HepG2 (cell line): ENCODE results near the gene FUOM. TPM values are rescaled to one million over a fixed set of nuclear protein-coding genes. Genes with fewer than 3 reads are reported as not detected.

ENCODE experiments used
- BRCA1 ChIP-seq: sonication (generic); formaldehyde crosslinking; IDR thresholded peaks from 2 replicates; pipeline ENCODE4 v1.4.0; 2020; ENCODE audit warnings: missing genetic modification reagents
- CTCF ChIP-seq: sonication (generic); formaldehyde crosslinking; IDR thresholded peaks from 2 replicates; pipeline ENCODE4 v1.5.0; 2020; ENCODE audit warnings: mild to moderate bottlenecking, missing genetic modification reagents, moderate library complexity
- ELF3 ChIP-seq: IDR thresholded peaks from 2 replicates; pipeline ENCODE4 v1.6.1; 2016; ENCODE audit warnings: missing genetic modification reagents, missing compliant biosample characterization
- FOXA1 ChIP-seq, 2 experiments: fragments of 450-650 bp in 1 of 2; sonication (generic) in 1 of 2; formaldehyde crosslinking in 1 of 2; IDR thresholded peaks; 2 replicates each; pipeline versions ENCODE4 v1.4.0 to v1.6.1; 2016 to 2020; ENCODE audit warnings: missing genetic modification reagents in 1 of 2
- GATAD2A ChIP-seq: IDR thresholded peaks from 2 replicates; pipeline ENCODE4 v1.6.1; 2016
- HMGXB4 ChIP-seq, 2 experiments: sonication (generic) in 1 of 2; formaldehyde crosslinking in 1 of 2; IDR thresholded peaks; 2 replicates each; pipeline versions ENCODE4 v1.4.0 to v1.6.1; 2018 to 2020; ENCODE audit warnings: missing genetic modification reagents in 2 of 2, borderline replicate concordance in 1 of 2, low read depth in 1 of 2, mild to moderate bottlenecking in 1 of 2, missing biosample characterization in 1 of 2
- JARID2 ChIP-seq: sonication (generic); formaldehyde crosslinking; IDR thresholded peaks from 2 replicates; pipeline ENCODE4 v1.8.1; 2023; ENCODE audit warnings: missing genetic modification reagents, inconsistent platforms; ENCODE audit not compliant: insufficient replicate concordance
- LCORL ChIP-seq, 2 experiments: fragments of 450-650 bp in 1 of 2; sonication (generic) in 1 of 2; formaldehyde crosslinking in 1 of 2; IDR thresholded peaks; 2 replicates each; pipeline versions ENCODE4 v1.5.0 to v1.6.1; 2017 to 2020; ENCODE audit warnings: antibody characterized with exemption in 1 of 2, missing genetic modification reagents in 1 of 2
- MXI1 ChIP-seq: IDR thresholded peaks from 3 replicates; pipeline ENCODE4 v1.6.1; 2012; ENCODE audit warnings: low read depth, low read length, inconsistent platforms, borderline replicate concordance
- POLR2A ChIP-seq, 2 experiments: IDR thresholded peaks; 2 replicates each; pipeline ENCODE4 v1.6.1; 2011; ENCODE audit warnings: low read depth in 2 of 2, low read length in 2 of 2, mild to moderate bottlenecking in 1 of 2, moderate library complexity in 1 of 2; ENCODE audit not compliant: insufficient read depth in 1 of 2
- RFXAP ChIP-seq: sonication (generic); formaldehyde crosslinking; IDR thresholded peaks from 2 replicates; pipeline ENCODE4 v1.4.0; 2020; ENCODE audit warnings: missing genetic modification reagents, borderline replicate concordance
- SALL2 ChIP-seq: sonication (generic); formaldehyde crosslinking; IDR thresholded peaks from 2 replicates; pipeline ENCODE4 v1.8.1; 2023; ENCODE audit warnings: mild to moderate bottlenecking, missing genetic modification reagents, inconsistent platforms
- SAP130 ChIP-seq: IDR thresholded peaks from 2 replicates; pipeline ENCODE4 v1.6.1; 2016; ENCODE audit warnings: low read depth
- SIN3B ChIP-seq: fragments of 150-350 bp; IDR thresholded peaks from 2 replicates; pipeline ENCODE4 v1.6.1; 2014; ENCODE audit warnings: low read length
- SMC3 ChIP-seq: IDR thresholded peaks from 2 replicates; pipeline ENCODE4 v1.6.1; 2011; ENCODE audit warnings: low read length, improper control_type of control experiment
- SMYD3 ChIP-seq: sonication (generic); formaldehyde crosslinking; IDR thresholded peaks from 2 replicates; pipeline ENCODE4 v1.8.1; 2023; ENCODE audit warnings: mild to moderate bottlenecking, missing genetic modification reagents
- TBX2 ChIP-seq: sonication (generic); formaldehyde crosslinking; IDR thresholded peaks from 2 replicates; pipeline ENCODE4 v1.5.0; 2020; ENCODE audit warnings: missing genetic modification reagents, mild to moderate bottlenecking, borderline replicate concordance
- THAP7 ChIP-seq: sonication (generic); formaldehyde crosslinking; IDR thresholded peaks from 2 replicates; pipeline ENCODE4 v1.8.1; 2023; ENCODE audit warnings: mild to moderate bottlenecking, missing genetic modification reagents
- XRCC5 ChIP-seq: fragments of 200-400 bp; formaldehyde crosslinking; optimal IDR thresholded peaks from 2 replicates; pipeline ENCODE3; 2017; ENCODE audit warnings: mild to moderate bottlenecking, low read length
- ZFP36L1 ChIP-seq: sonication (generic); formaldehyde crosslinking; IDR thresholded peaks from 2 replicates; pipeline ENCODE4 v1.8.0; 2022; ENCODE audit warnings: mild to moderate bottlenecking, missing genetic modification reagents, moderate library complexity
- ZFP36L2 ChIP-seq: sonication (generic); formaldehyde crosslinking; IDR thresholded peaks from 2 replicates; pipeline ENCODE4 v1.4.0; 2020; ENCODE audit warnings: missing genetic modification reagents
- ZNF232 ChIP-seq: sonication (generic); formaldehyde crosslinking; IDR thresholded peaks from 2 replicates; pipeline ENCODE4 v1.4.0; 2020; ENCODE audit warnings: missing genetic modification reagents, borderline replicate concordance
- ZNF331 ChIP-seq: sonication (generic); formaldehyde crosslinking; IDR thresholded peaks from 2 replicates; pipeline ENCODE4 v1.4.0; 2020; ENCODE audit warnings: missing genetic modification reagents
- ZNF367 ChIP-seq: sonication (generic); formaldehyde crosslinking; IDR thresholded peaks from 2 replicates; pipeline ENCODE4 v1.4.0; 2020; ENCODE audit warnings: missing genetic modification reagents, borderline replicate concordance
- ZNF431 ChIP-seq: sonication (generic); formaldehyde crosslinking; IDR thresholded peaks from 2 replicates; pipeline ENCODE4 v1.9.0; 2022; ENCODE audit warnings: missing genetic modification reagents, low read depth, mild to moderate bottlenecking, borderline replicate concordance
- ZNF570 ChIP-seq: sonication (generic); formaldehyde crosslinking; IDR thresholded peaks from 2 replicates; pipeline ENCODE4 v1.4.0; 2020; ENCODE audit warnings: mild to moderate bottlenecking, missing genetic modification reagents, borderline replicate concordance
- ZNF605 ChIP-seq: sonication (generic); formaldehyde crosslinking; IDR thresholded peaks from 2 replicates; pipeline ENCODE4 v1.8.0; 2022; ENCODE audit warnings: mild to moderate bottlenecking, missing genetic modification reagents
- polyA plus RNA-seq, 8 experiments: library from polyadenylated mRNA; depleted of rRNA in 3 of 8; stranded (reverse) in 7 of 8; unstranded in 1 of 8; fragments of >200 nt; fragmentation: Illumina TruSeq in 4 of 8; extraction: Trizol in 4 of 8; gene quantifications; 2 replicates each; pipeline versions ENCODE4 v1.2.1 to v1.2.3, GENCODE V29; 2011 to 2016; ENCODE audit warnings: low read depth in 4 of 8, missing spikeins in 1 of 8, mixed read lengths in 1 of 8; ENCODE audit not compliant: insufficient read depth in 1 of 8
- total RNA-seq, 5 experiments: library from RNA; depleted of rRNA; stranded (reverse); fragments of >200 nt; fragmentation: Illumina TruSeq; extraction: Trizol; gene quantifications; 2 replicates each; pipeline ENCODE4 v1.2.3, GENCODE V29; 2016; ENCODE audit warnings: low read depth in 1 of 5

The FUOM gene
- total and polyA plus RNA-seq, 2 of the 13 experiments (the other 11 are each of a cell fraction or from before 2014, with no cell fraction given) = 27.5 to 60.4 TPM

GRCh38 chr10:133307776-133308420 is 49.9 kb downstream of the FUOM start (continued):
- TF ChIP-seq JARID2 (CRISPR knock-in tag) (peak; percentile 49), CTCF (CRISPR knock-in tag) (peak; percentile 88), ELF3 (CRISPR knock-in tag) (0 out of 2 replicates have a peak, but pooled peaks have one; percentile 13), ZNF570 (CRISPR knock-in tag) (0 out of 2 replicates have a peak, but pooled peaks have one; percentile 28), GATAD2A (CRISPR knock-in tag) (peak; percentile 42; the same call in 1 of the 2 replicates), FOXA1 (IDR thresholded peaks at IDR 0.05) (no peak), FOXA1 (CRISPR knock-in tag; IDR thresholded peaks at IDR 0.05) (peak; percentile 73), ZNF431 (CRISPR knock-in tag) (0 out of 2 replicates have a peak, but pooled peaks have one; percentile 44), SMYD3 (CRISPR knock-in tag) (no peak), ZNF331 (CRISPR knock-in tag) (0 out of 2 replicates have a peak, but pooled peaks have one; percentile 28), LCORL (IDR thresholded peaks at IDR 0.05) (no peak), LCORL (CRISPR knock-in tag; IDR thresholded peaks at IDR 0.05) (peak; percentile 45; the same call in 1 of the 2 replicates), RFXAP (CRISPR knock-in tag) (0 out of 2 replicates have a peak, but pooled peaks have one; percentile 35), ZFP36L2 (CRISPR knock-in tag) (no peak), ZNF232 (CRISPR knock-in tag) (peak; percentile 45; the same call in 1 of the 2 replicates), SIN3B (no peak), ZNF605 (CRISPR knock-in tag) (peak; percentile 68; the same call in 1 of the 2 replicates), MXI1 (peak; percentile 69; the same call in 2 of the 3 replicates), POLR2A (IDR thresholded peaks at IDR 0.05; ENCODE audit: insufficient read depth in 1 of 2, low read depth in 2 of 2, low read length in 2 of 2) (peak in 1 of 2 experiments; percentile 31; a peak in 1 of 4 replicates), ZNF367 (no peak), BRCA1 (CRISPR knock-in tag) (0 out of 2 replicates have a peak, but pooled peaks have one; percentile 25), ZFP36L1 (no peak), HMGXB4 (CRISPR knock-in tag; IDR thresholded peaks at IDR 0.05; ENCODE audit: borderline replicate concordance in 1 of 2, low read depth in 1 of 2) (peak in 1 of 2 experiments; percentile 72; a peak in 2 of 4 replicates), SALL2 (CRISPR knock-in tag) (peak; percentile 9; the same call in 1 of the 2 replicates), TBX2 (CRISPR knock-in tag) (0 out of 2 replicates have a peak, but pooled peaks have one; percentile 34), SMC3 (peak; percentile 40; the same call in 1 of the 2 replicates), XRCC5 (peak; percentile 91), THAP7 (CRISPR knock-in tag) (peak; percentile 57; the same call in 1 of the 2 replicates), SAP130 (CRISPR knock-in tag) (peak; percentile 71)
